Measurements from ENCODE around the gene TCHP. TPM values are rescaled to one million over a fixed set of nuclear protein-coding genes. Genes with fewer than 3 reads are reported as not detected.

The TCHP gene
- polyA plus RNA-seq, 1 donor: 21.0 TPM

DNA sequence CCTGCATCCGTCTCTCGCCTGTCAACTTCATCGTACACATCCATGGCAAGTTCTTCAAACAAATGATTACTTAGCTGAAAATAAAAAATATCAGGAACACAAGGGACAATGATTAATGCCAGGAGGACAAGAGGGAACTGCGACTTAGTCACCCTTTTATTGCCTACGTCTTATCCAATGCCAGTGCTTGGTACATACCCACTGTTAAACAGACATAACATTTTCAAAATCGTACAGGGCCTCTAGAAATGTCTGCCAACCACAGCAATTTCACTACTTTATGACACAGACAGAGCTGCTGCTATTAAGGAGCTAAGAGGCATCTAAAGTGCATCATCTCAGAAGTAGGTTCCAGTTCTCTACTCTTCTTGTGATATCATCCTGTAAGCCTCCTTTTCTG lies 61.5 kb downstream of the TCHP start:
- no peak for DNase-seq (ENCODE audit: low read depth)

DNA sequence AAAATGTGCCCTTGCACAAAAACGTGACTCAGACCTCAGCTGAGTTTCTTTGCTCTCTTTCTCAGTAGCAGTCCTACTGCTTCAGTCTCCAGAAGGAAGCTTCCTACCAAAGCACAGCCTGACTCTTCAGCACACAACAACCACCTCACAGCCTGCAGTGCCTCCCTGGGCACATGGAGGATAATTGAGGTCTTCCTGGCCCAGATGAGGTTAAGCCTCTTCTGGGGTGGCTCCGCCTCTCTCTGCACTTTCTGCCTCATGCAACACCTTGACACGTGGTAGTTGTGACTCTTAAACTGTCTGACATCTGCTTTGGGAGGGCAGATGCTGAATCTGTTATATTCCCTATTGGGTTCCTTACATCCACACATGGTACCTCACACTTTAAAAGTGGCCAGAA lies 62.3 kb downstream of the TCHP start:
- DNase-seq (ENCODE audit: low read depth): no peak

DNA sequence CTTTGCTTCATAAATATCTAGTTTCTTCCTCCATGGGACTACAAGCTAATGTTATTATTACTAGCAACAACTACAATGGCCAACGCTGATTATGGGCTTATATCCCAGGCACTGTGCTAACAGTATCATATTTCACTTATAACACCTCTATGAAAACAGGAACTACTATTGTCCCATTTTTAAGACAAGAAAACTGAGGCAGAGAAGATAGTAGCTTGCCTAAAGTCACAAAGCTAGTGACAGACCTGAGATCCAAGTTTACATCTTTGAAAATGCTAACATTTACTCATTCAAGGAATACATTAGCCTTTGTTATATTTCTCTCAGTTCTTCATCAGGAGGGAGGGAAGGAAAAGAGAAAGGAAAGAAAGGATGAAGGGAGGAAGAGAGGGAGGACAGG lies 63.3 kb downstream of the TCHP start:
- DNase-seq (ENCODE audit: low read depth): no peak

DNA sequence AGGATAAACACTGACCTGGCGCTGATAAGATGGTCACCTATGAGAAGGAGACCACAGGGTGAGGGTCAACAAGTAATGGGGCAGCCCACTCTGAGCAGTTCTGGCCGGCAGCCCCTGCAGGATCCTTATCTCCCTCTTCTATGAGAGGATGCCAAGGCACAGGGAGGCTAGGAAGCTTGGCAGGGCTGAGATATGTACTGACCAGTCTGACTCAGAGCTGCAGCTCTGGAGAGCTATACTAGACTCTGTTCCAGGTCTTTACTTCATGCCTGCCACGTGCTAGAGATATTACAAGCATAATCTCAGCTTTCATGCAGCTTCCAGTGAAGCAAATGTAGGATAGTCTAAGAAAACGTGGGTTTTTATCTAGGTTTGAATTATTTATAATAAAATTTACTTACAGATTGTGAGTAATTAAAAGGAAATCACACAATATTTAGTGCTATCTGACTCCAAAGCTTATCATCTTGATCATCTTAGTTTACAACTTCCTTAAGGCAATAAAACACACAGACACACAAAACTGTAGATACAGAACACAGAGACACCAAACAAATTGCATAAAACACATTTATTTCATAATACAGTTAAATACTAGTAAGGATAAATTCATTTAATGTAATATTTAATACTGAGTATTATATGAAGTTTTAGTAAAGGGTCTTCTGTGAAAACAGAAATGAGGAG lies 63.8 kb downstream of the TCHP start:
- DNase-seq (ENCODE audit: low read depth): no peak

DNA sequence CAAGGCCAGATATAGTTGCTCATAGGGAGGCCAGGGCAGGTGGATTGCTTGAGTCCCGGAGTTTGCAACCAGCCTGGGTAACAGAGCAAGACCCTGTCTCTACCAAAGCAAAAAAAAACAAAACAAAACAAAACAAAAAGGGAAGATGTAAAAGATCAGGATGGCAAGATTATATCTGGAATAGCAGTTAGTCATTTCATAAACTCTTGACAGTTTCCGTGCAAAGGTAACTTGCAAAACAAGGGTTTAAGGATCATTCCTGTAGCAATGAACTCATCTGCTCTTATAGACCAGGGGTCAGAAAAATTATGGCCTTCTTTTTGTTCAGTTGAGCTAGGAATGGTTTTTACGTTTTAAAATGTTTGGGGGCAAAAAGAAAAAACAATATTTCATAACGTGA lies 66.5 kb downstream of the TCHP start:
- DNase-seq (ENCODE audit: low read depth): no peak

DNA sequence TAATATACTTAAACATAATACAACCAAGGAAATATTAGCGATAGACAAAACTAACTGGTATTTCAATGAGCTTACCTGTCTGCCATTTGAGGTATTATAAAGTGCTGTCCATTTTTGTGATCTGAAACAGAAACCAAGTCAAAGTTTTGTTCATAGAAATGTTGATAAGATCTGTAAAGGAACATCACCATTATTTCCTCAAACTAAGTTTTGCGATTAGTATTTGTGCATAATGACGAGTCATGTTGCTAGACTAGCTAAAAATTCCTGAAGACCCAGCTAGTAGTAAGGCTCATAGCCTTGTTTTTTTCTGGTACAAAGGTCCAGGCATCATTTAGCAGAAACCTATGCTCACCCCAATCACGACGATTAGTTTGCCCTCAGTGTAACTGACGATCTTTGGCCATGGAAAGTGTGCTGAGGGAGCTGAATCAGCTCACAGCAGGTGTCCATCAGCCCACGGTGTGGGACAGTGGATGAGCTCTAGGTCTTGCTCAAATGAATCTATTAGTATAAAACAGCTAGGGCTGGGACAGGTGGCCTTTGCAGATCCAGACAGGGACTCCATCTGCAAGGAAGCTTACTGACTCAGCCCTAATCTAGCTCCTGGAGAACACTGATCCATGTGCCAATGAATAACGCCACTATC lies 67.4 kb downstream of the TCHP start:
- DNase-seq (ENCODE audit: low read depth): no peak

Other genes starting within 250 kb of the TCHP start
- 9.8 TPM for gene FAM222A, start 186.4 kb upstream of the TCHP start, polyA plus RNA-seq (ENCODE audit: insufficient read length)
- 0.75 TPM for gene TRPV4, start 66.9 kb upstream of the TCHP start, polyA plus RNA-seq (ENCODE audit: insufficient read length)
- 19.3 TPM for gene GLTP, start 19.7 kb upstream of the TCHP start, polyA plus RNA-seq (ENCODE audit: insufficient read length)
- gene GIT2, start 96.1 kb downstream of the TCHP start, polyA plus RNA-seq (ENCODE audit: insufficient read length): 50.8 TPM
- 43.4 TPM for gene ANKRD13A, start 99.2 kb downstream of the TCHP start, polyA plus RNA-seq (ENCODE audit: insufficient read length)
- gene C12orf76, start 148.2 kb downstream of the TCHP start, polyA plus RNA-seq (ENCODE audit: insufficient read length): 29.9 TPM
- gene IFT81, start 224.1 kb downstream of the TCHP start, polyA plus RNA-seq (ENCODE audit: insufficient read length): 16.7 TPM

Measured in forelimb muscle (tissue), 1 donor.